Measurements from ENCODE around the gene RANBP10.
"Not testable (repeated sequence)": the region's sequence is repeated elsewhere in the genome, so short reads cannot be mapped to it uniquely, and the experiment has no call there.

Gene RANBP10

DNA sequence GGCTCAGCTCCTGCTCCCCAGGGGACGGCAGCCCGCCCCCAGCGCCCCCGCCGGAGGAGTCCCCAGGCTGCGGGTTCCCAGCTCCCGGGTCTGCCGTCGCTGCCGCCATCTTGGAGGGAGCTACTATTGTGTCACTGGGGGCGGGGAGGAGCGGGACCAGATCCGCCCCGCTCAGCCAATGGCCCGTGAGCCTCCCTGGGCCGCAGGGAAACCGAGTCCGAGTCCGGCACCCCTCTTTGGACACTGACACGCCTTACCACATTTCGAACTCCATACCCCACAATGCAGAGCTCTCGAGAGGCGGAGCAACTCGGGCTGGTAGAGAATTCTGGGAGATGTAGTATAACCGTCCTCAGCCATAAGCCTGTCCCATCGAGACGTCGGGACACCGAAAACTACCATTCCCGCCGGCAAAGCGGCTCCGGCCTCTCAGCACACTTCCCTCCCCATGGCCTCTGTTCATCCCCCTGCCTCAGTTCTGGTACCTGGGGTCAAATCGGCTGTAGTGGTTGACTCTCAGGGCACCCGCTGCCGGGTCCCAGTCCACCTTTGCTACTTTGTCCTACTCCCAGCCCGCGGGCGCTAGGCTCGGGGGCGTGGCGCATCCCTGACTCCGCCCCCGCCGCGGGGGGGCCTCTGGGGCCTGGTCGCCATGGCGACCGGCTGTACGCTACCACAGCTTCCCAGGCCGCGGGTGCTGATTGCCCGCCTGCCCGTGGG lies at the start of gene RANBP10, which contains the start of gene TSNAXIP1:
TSS of gene RANBP10 (minus strand) at position 133 of the 720 bp plus-strand sequence. CDS start at position 109, 24 bp downstream.
TSS of gene TSNAXIP1 (plus strand) at position 462 of the 720 bp plus-strand sequence. CDS start 261 bp downstream, outside the sequence.
- DNase-seq = peak; percentile 99

DNA sequence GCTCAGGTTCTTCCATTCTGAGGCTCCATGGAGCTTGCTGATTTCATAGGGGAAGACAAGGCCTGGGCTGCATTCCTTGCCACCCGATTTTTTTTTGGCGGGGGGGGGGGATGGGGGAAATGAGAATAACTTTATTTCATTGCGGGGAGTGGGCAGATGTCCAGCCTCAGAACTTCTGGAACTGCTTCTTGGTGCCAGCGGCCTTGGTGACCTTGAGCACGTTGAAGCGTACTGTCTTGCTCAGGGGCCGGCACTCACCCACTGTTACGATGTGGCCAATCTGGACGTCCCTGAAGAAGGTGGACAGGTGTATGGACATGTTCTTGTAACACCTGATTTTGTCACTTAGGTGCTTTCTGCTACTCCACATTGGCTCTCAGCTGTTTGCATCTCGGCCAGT lies 49.4 kb upstream of the RANBP10 start:
- no peak for DNase-seq

- DNase-seq = no peak
Measured at GRCh38 chr16:67853670-67854069, 47.3 kb upstream of the RANBP10 start.

GRCh38 chr16:67848118-67848517 lies 41.8 kb upstream of the RANBP10 start:
- no peak for DNase-seq

DNA sequence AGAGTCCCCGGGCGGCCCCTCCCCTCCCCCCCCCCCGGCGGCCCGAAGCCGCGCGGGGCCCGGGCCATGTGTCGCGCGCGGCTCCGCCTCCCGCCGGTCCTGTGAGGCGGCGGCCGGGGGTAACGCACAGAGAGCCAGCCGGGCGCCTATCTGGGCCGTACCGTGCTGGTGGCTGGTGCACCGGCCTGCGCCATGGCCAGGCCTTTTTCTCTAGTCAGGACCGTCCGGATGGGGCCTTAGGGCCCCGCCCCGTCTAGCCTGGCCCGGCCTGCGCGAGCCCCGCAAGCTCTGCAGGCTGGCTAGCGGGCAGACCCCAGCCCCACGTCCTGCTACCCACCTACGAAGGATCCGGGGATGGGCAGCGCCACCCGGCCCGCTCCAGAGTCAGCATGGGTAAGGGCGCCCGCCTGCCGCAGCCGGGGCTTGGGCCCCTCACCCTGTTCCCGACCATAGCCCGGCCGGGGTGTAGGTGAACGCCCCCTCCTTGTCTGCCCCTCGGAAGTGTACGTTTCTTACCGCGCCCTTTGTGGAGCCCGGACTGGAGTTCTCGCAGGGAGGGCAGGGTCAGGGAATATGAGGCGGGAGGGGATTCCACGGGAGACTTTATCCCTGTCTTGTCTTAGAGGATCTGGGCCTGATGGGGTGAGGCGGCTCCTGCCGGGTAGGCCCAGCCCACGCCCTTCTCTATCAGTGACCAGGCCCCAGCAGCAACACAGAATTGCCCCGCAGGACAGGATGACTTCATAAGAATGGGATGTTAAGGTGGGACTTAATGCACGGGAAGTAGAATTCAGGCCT lies 40.9 kb upstream of the RANBP10 start, which contains the start of gene CENPT:
TSS of gene CENPT (minus strand) at position 630 of the 798 bp plus-strand sequence. CDS start 13,834 bp downstream, outside the sequence.
- DNase-seq = no peak

DNA sequence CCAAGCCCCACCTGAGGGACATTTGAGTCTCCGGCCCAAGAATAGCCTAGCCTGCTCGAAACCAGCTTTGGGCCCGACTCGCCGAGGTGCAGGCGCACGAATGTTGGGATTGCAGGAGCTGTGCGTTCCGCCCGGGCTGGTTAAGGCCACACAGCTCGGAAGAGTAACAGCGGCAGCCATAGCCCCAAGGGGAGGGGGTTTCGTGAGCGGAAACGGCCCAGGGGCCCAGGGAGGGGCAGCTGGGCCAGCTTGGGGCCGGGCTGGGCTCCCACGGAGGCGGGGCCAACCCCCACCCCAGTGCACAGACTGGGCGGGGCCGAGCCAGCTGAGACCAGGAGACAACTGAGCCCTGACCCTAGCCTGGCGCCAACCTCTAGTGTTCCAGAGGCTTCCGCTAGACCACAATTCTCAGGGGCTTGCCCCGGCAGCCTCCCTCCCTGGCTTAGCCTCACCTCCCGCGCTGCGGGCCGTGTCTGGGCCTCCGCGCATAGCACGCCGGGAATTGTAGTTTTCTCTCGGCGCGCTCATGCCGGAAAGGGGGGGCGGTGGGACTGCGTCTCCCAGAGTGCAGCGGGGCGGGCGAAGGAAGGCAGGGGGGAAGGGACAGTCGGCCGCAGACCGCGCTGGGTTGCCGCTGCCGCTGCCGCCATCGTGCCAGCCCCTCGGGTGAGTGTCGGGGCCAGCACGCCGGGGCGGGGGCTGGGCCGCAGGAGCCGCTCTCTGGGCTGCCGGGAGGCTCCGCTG lies 40.1 kb upstream of the RANBP10 start, which contains the start of gene NUTF2:
TSS of gene NUTF2 (plus strand) at position 614 of the 744 bp plus-strand sequence. CDS start 18,198 bp downstream, outside the sequence.
- DNase-seq = peak; percentile 98

DNA sequence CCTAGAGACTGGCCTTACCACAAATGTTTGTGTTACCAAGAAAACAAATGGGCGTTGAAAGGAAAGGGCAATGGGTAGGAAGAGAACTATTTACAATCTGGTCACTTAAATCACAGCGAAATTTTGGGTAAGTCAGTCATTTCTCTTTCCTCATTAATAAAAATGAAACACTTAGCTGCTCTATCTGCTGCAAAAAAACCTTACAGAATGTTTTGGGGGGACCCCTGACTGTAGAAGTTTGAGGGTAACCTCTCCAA lies 39.6 kb upstream of the RANBP10 start:
- DNase-seq = no peak

DNA sequence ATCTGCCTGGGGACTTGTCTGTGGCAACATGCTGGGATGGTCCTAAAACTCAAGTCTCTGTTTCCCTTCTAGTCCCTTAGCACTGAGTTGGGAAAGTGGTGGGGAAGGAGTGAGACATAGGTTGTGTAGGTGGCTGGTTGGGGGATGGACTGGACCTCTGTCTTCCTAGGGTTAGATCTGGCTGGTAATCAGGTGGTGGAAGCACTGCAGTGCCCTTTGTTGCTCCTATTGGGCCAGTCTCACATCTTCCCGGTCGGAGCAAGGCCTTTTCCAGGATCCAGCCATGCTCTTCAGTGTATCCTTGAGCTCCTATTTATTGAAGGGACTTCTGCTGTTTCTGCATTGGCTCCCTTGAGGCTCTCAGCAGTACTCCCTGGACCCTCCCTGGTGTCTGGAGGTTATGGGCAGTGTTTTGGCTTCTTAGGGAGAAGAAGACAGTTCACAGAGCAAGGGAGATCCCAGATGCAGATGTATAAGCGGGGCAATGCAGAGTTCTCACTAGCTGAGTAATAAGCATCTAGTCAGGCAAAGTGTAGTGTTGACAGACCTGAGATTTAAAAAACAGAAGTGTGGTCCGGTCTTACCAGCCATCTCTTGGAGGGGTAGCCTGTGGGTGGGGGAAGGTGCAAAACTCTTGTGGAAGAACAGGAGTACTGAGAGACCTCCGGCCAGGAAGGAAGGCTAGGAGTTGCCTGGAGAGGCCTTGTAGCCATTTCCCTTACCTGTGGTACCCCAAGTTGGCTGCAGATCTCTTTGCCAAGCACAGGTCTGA lies 39.1 kb upstream of the RANBP10 start:
- no peak for DNase-seq

DNA sequence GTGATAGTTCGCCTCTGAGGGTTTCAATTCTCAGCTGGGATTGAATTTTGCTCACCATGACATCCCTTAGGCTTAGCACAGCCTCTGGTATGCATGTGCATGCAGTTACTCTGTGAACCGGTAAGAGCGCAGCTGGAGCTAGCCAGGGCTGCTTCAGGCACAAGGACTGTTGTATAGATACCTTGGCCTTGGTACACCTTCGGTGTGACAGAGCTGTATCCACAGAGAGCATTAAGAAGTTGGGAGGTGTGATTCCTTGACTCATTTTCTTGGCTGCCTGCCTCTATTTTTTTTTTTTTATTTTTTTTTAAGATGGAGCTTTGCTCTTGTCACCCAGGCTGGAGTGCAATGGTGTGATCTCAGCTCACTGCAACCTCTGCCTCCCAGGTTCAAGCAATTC lies 38.1 kb upstream of the RANBP10 start:
- no peak for DNase-seq

DNA sequence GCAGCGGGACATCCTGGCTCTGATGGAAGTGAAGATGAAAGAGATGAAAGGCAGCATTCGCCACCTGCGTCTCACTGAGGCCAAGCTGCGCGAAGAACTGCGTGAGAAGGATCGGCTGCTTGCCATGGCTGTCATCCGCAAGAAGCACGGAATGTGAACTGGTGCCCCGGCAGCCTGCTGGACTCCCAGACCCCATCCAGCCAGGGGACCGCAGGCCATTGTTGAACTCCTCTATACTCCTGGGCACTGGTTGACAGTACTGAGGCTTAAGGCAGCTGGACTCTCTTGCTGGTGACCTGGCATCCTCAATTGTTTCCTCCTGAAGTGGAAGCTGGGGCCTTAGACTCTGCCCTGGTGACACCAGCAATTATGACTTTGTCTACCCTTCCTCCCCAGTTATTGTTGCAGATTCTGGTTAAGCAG lies 37.0 kb upstream of the RANBP10 start:
- DNase-seq = no peak

DNA sequence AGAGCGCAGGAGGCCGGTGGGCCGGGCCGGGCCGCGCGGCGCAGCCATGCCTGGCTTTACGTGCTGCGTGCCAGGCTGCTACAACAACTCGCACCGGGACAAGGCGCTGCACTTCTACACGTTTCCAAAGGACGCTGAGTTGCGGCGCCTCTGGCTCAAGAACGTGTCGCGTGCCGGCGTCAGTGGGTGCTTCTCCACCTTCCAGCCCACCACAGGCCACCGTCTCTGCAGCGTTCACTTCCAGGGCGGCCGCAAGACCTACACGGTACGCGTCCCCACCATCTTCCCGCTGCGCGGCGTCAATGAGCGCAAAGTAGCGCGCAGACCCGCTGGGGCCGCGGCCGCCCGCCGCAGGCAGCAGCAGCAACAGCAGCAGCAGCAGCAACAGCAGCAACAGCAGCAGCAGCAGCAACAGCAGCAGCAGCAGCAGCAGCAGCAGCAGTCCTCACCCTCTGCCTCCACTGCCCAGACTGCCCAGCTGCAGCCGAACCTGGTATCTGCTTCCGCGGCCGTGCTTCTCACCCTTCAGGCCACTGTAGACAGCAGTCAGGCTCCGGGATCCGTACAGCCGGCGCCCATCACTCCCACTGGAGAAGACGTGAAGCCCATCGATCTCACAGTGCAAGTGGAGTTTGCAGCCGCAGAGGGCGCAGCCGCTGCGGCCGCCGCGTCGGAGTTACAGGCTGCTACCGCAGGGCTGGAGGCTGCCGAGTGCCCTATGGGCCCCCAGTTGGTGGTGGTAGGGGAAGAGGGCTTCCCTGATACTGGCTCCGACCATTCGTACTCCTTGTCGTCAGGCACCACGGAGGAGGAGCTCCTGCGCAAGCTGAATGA lies 36.4 kb upstream of the RANBP10 start:
- DNase-seq = peak; percentile 53

- peak; percentile 95 for DNase-seq
Measured at GRCh38 chr16:67841816-67842508, 35.6 kb upstream of the RANBP10 start, which contains the start of gene THAP11. Gene THAP11 (plus strand): TSS chr16:67842320. CDS start chr16:67842555, 235 bp downstream.

DNA sequence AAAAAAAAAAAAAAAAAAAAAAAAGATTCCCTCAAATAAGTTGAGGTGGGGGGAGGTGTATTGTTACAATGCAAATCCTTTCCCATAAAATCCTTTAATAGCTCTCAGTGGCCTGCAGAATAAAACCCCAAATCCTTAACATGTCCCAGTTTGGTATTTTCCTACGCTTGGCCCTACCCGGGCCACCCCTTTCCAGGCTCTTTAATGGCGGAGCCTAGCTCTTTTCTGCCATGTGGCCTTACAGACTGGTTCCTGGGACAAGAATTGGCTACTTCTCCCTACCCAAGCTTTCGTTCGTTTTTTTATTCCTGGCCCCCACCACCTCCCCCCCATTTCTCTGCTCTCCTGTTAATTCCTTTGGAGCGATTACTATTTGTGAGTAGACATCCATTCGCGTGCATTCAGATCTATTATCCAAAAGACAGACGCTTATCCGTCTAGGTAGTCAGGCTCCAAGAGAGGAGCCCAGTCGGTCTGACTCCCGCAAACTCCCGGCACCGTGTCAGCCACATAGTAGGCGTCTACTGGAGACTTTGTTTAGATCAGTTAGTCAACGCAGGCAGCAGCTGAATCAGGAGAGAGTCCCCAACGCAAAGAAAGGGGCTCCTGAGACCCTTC lies 34.9 kb upstream of the RANBP10 start:
- DNase-seq = no peak

GRCh38 chr16:67837811-67838210 lies 31.5 kb upstream of the RANBP10 start:
- DNase-seq = no peak

DNA sequence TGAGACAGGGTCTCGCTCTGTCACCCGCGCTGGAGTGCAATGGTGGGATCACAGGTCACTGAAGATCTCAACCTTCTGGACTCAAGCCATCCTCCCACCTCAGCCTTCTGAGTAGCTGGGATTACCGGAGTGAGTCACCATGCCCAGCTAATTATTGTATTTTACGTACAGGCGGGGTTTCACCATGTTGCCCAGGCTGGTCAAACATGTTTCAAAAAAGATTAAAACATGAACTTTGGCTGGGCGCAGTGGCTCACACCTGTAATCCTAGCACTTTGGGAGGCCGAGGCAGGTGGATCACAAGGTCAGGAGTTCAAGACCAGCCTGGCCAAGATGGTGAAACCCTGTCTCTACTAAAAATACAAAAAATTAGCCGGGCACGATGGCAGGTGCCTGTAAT lies 30.8 kb upstream of the RANBP10 start:
- DNase-seq = not testable (repeated sequence)

GRCh38 chr16:67834242-67834614 lies 27.9 kb upstream of the RANBP10 start:
- no peak for DNase-seq

DNA sequence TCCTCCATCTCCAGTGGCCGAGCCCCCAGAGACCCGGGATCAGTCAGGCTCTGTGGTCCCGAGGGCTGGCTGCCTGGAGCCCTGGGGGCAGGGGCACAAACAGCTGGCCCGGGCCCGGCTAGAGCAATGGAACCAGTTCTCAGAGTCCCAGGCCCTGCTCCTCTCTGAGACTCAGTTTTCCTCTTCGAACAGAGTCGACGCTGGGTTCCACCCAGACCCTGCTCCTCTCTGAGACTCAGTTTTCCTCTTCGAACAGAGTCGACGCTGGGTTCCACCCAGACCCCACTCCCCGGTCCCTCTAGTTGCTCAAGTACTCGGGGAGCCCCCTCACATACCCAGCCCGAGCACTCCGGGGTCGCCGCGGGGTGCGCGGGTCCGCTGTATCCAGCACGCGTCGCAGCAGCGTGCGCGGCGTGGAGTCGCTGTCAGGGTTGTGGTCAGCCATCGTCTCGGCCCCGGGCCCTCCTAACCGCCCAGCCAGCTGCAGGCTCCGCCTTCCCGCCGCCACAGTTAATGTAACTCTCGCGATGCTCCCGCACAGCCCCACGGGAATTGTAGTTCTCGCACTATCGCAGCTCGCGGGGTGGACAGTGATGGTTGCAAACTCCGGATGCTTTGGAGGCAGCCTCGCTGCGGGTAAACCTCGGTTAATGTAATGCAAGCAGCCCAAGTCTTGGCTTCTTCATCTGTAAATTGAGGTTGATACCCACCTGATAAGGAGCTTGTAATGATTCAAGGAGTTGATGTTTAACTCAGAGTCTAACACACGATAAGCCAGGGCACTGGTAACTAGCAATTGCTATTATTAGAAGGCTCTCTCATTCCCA lies 27.3 kb upstream of the RANBP10 start:
- peak; percentile 95 for DNase-seq

DNA sequence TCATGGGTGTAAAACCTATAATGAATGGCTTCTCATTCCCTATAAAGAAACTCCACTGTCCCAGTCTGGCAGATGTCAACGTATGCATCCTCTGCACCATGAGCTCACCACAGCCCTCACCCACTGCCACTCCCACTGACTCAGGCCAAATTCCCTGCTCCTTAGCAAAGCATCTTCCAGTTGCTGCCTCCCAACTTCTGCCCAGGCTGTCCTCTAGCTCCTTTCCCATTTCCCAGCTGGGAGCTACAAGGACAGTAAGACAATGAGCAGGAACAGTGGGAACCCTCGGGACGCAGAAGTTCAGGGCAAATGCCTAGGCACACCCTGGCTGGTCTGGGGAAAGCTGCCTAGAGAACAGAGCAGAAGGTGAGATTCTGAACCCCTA lies 26.7 kb upstream of the RANBP10 start:
- DNase-seq = no peak

GRCh38 chr16:67828651-67829050 lies 22.3 kb upstream of the RANBP10 start:
- DNase-seq = no peak
